ENCODE results near the gene CNR2. TPM values are rescaled to one million over a fixed set of nuclear protein-coding genes. Genes with fewer than 3 reads are reported as not detected.

Gene CNR2
- polyA plus RNA-seq, 1 of the 3 experiments (the other 2 are of a cell fraction), result not detected

GRCh38 chr1:23869051-23869450 is 44.1 kb downstream of the CNR2 start:
- H3K4me3 ChIP-seq (ENCODE audit: low read depth in 2 of 2, low read length in 1 of 2), result no peak overlapping the region
- CTCF ChIA-PET, result interaction anchor here (0.7 to 4.6 kb wide), 10 partner anchors 12 to 104 kb away, joined by 3 to 31 read pairs (median 4); partner anchors contain the start of gene HMGCL

GRCh38 chr1:23868557-23869016 is 44.6 kb downstream of the CNR2 start:
- Histone ChIP-seq H3K9ac (no peak overlapping the region), H3K79me2 (ENCODE audit: insufficient read depth) (no peaks in the 10 kb centered on the region), H3K4me1 (ENCODE audit: control insufficient read depth in 1 of 2, insufficient read depth in 2 of 2, low read depth in 1 of 2, low read length in 1 of 2) (peaks cover 0 to 8% of the 10 kb centered on the region in 2 experiments; a peak in 1 of 4 replicates), H3K27ac (ENCODE audit: low read depth in 2 of 2, low read length in 1 of 2) (no peak overlapping the region), H3K9me3 (no peaks in the 10 kb centered on the region), H3K4me3 (ENCODE audit: low read depth in 2 of 2, low read length in 1 of 2) (peak overlapping the region; percentile 75 to 87), H3K27me3 (ENCODE audit: insufficient read depth) (no peaks in the 10 kb centered on the region; the same call in 1 of the 2 replicates), H3K9me2 (no peaks in the 10 kb centered on the region), H3K4me2 (peak overlapping the region; percentile 99), H3F3A (replicated peaks; ENCODE audit: insufficient read depth) (no peaks in the 10 kb centered on the region), H3K36me3 (replicated peaks in 1 of 2; ENCODE audit: control insufficient read depth in 1 of 2, insufficient read depth in 2 of 2, low read length in 1 of 2) (peaks cover 3 to 5% of the 10 kb centered on the region in 2 experiments), H4K20me1 (ENCODE audit: insufficient read depth) (no peaks in the 10 kb centered on the region), H2AFZ (ENCODE audit: low read depth) (peak overlapping the region; percentile 75; the same call in 1 of the 2 replicates)
- peak; percentile 42 for DNase-seq
- POLR2A ChIA-PET, result no interaction called here
- 19% methylated on average over 17 of the region's 20 CpGs for whole genome bisulfite sequencing (ENCODE audit: low lambda C conversion rate)
- CTCF ChIA-PET, result interaction anchor here (0.7 to 4.6 kb wide), 13 partner anchors 11 to 103 kb away, joined by 3 to 31 read pairs (median 4); partner anchors contain the start of gene HMGCL
- no peak for TF ChIP-seq YY1 (IDR thresholded peaks at IDR 0.05; ENCODE audit: low read depth)
- TF ChIP-seq MAX (IDR thresholded peaks at IDR 0.05; ENCODE audit: low read depth), result no peak
- TF ChIP-seq GABPA (IDR thresholded peaks at IDR 0.05; ENCODE audit: low read depth), result no peak
- no peak for TF ChIP-seq TEAD4 (IDR thresholded peaks at IDR 0.05; ENCODE audit: borderline replicate concordance, insufficient read depth)
- no peak for TF ChIP-seq CHD2 (IDR thresholded peaks at IDR 0.05; ENCODE audit: low read length, partially characterized antibody)
- no peak for TF ChIP-seq USF1 (IDR thresholded peaks at IDR 0.05; ENCODE audit: borderline replicate concordance, low read depth)
- no peak for TF ChIP-seq FOXJ3 (CRISPR knock-in tag; IDR thresholded peaks at IDR 0.05)
- no peak for TF ChIP-seq FOXM1 (IDR thresholded peaks at IDR 0.05; ENCODE audit: low read depth)
- TF ChIP-seq RXRA (IDR thresholded peaks at IDR 0.05; ENCODE audit: borderline replicate concordance, low read depth), result no peak
- TF ChIP-seq CTCF (IDR thresholded peaks at IDR 0.05), result no peak

More at GRCh38 chr1:23869051-23869450, 44.1 kb downstream of the CNR2 start:
- Histone ChIP-seq H3K27ac (ENCODE audit: low read depth in 2 of 2, low read length in 1 of 2) (no peak overlapping the region), H3K9me3 (no peaks in the 10 kb centered on the region), H3K79me2 (ENCODE audit: insufficient read depth) (no peaks in the 10 kb centered on the region), H3K9ac (no peak overlapping the region), H3K4me1 (ENCODE audit: control insufficient read depth in 1 of 2, insufficient read depth in 2 of 2, low read depth in 1 of 2, low read length in 1 of 2) (peaks cover 0 to 8% of the 10 kb centered on the region in 2 experiments; a peak in 1 of 4 replicates), H3F3A (replicated peaks; ENCODE audit: insufficient read depth) (no peaks in the 10 kb centered on the region), H3K4me2 (peak overlapping the region; percentile 99), H2AFZ (ENCODE audit: low read depth) (0 out of 2 replicates have a peak overlapping the region, but pooled peaks have one; percentile 75), H4K20me1 (ENCODE audit: insufficient read depth) (no peaks in the 10 kb centered on the region), H3K27me3 (ENCODE audit: insufficient read depth) (no peaks in the 10 kb centered on the region; the same call in 1 of the 2 replicates), H3K36me3 (replicated peaks in 1 of 2; ENCODE audit: control insufficient read depth in 1 of 2, insufficient read depth in 2 of 2, low read length in 1 of 2) (peaks cover 3% of the 10 kb centered on the region in 2 experiments), H3K9me2 (no peaks in the 10 kb centered on the region)
- WGBS (ENCODE audit: low lambda C conversion rate), result 82% methylated on average over 10 of the region's 10 CpGs
- POLR2A ChIA-PET, result no interaction called here
- TF ChIP-seq RFX5 (IDR thresholded peaks at IDR 0.05; ENCODE audit: low read length), result no peak
- TF ChIP-seq EZH2phosphoT487 (IDR thresholded peaks at IDR 0.05; ENCODE audit: borderline replicate concordance, low read depth), result no peak
- no peak for TF ChIP-seq FOXJ3 (CRISPR knock-in tag; IDR thresholded peaks at IDR 0.05)
- TF ChIP-seq USF1 (IDR thresholded peaks at IDR 0.05; ENCODE audit: borderline replicate concordance, low read depth), result no peak
- TF ChIP-seq CHD2 (IDR thresholded peaks at IDR 0.05; ENCODE audit: low read length, partially characterized antibody), result no peak
- no peak for TF ChIP-seq RAD21 (IDR thresholded peaks at IDR 0.05; ENCODE audit: low read length)
- TF ChIP-seq ZBTB33 (IDR thresholded peaks at IDR 0.05; ENCODE audit: borderline replicate concordance, low read depth), result no peak
- TF ChIP-seq PBX3 (IDR thresholded peaks at IDR 0.05), result no peak
- DNase-seq, result no peak
